OCI-M2 (cell line): ENCODE results near the gene CCL3.

Experiments
- DNase-seq: peaks from one replicate; lab custom pipeline; 2025; ENCODE audit not compliant: unreplicated experiment; lab: John Stamatoyannopoulos, UW

CCL3 gene

GRCh38 chr17:36049643-36050042 lies 40.3 kb downstream of the CCL3 start:
- no peak for DNase-seq

- DNase-seq, result no peak
These were observed 41.9 kb downstream of the CCL3 start for GRCh38 chr17:36048066-36048465.
